GM21423 (cell line): Measurements from ENCODE around the gene STK39.

Source experiments
- ATAC-seq: cut with Tn5 transposase; IDR thresholded peaks from one replicate; pipeline ENCODE4 v1.9.1; 2021; ENCODE audit warnings: mild to moderate bottlenecking, moderate library complexity; ENCODE audit not compliant: unreplicated experiment

STK39 gene

GRCh38 chr2:168185583-168186274 lies 61.7 kb downstream of the STK39 start:
- ATAC-seq, result no peak

DNA sequence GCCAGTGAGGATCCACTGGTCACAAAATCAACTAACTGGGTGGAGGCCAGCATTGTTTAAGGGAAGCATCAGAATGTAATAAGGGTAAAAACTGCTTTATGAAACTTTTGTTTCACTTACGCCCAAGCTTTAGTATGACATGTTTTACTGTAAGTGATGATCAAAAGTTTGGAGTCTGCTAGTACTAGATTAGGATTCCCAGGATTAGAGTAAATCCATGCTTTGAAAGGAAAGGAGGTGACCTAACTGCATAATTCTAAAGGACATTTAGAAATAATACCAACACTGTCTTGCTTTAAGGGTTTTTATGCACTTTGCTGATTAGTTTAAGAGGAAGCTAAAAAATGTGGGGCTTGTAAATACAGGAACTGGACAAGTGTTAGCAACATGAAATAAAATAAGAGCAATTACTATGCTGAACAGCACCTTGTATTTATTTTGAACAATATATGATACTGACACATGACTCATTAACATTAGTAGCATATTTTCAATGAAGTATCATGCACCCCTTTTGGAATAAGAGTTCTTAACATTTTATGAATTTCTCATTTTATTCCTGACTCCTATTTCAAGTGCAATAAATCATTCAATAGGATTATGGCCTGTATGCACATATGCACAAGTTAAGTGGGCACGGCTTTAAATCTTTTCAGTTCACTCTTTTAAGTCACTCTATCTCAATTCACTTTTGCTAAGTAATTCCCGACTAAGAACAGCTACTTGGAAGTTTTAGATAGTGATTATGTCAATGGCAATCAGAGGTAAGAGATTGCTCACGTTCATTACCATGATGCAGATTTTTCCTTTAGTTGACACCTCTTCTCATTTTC lies 62.5 kb downstream of the STK39 start:
- ATAC-seq, result no peak

- no peak for ATAC-seq
Observed at GRCh38 chr2:168183308-168183997, 63.9 kb downstream of the STK39 start.

- ATAC-seq, result no peak
Observed at GRCh38 chr2:168182550-168183249, 64.7 kb downstream of the STK39 start.

- no peak for ATAC-seq
Observed at GRCh38 chr2:168181825-168182224, 65.6 kb downstream of the STK39 start.

DNA sequence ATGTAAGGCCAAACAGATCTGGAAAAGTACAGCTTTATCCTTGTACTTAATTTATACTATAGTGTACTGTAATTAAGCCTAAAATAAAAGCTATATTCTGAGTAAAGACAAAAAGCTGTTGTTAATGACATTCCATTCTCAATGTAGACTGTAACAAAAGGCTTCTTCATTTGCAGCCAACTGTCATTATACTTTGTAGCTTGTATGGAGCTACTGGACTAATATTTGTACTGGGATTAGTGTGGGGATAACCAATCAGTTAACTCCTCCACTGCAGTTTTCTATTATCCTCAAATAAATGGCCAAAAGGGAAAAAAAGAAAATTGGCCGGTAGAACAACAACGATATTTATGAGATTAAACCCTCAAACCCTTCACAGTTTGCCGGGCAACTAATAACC lies 66.5 kb downstream of the STK39 start:
- no peak for ATAC-seq

DNA sequence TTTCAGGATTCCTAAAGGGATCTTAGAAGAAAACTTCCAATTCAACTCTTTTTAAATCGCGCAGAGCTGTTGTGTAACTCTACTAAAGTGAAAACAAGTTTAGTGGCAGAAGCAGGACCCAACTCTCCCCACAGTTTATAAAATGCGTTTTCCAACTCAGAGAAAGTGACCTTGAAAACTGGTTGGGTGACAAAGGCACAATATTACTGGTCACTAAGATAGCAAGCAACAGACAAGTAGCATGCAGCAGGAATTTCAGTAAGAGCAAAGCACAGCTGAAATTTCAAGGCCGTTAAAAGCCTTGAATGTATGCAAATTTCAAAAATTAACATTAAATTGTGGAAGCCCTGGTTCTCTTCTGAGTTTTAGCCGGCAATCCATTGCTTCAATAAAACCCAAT lies 66.9 kb downstream of the STK39 start:
- no peak for ATAC-seq

DNA sequence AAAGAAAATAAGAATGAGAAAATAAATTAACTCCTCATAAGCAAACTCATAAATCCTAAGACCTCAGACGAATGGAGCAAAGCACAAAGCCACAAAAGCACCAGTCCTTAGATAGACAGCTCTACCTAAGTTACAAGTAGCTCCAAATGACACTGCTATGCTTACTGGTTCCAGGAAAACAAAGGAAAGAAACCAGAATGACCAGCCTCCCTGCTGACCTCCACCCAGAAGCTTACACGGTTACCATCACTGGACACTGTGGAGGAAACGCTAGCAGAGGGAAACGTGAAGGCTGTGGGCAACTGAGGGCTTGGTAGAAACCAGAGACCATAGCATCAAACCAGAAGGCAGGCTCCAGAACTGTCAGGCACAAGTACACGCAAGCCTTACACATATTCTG lies 67.8 kb downstream of the STK39 start:
- ATAC-seq, result no peak

GRCh38 chr2:168178520-168179324 lies 68.7 kb downstream of the STK39 start:
- ATAC-seq, result no peak

DNA sequence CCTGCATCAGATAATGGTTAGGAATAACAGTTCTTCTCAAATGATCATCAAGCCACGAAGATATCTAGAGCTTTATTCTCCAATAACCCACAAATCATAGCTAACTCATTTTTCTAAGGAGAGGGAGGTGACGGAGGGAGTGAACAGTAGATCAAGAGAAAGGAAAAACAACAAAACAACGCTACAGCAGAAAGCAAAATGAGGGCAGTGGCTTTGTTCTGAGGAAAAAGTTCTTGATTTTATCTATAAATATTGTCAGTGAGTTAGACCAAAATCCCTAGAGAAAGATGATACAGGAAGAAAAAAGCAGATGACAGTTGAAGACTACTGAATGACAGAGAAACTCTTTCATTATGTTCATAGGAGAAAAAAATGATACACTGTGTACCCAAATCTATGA lies 71.0 kb downstream of the STK39 start:
- no peak for ATAC-seq

DNA sequence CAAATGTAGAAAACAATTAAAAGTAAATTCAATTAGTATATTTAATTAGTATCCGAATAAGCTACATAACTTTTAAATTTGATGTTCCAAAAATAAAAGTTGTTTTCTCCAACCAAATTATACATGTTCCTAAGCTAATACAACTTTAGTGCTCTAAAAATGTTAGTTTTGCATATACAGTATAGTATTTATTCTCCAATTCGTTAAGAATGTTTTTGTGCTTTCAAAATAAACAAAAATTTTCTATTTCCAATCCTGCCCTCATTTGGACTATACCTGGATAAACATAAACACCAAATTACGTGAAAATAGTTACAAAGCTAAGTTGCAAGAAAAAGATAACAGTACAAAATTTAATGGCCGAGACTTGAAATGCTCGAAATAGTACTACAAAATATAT lies 71.9 kb downstream of the STK39 start:
- ATAC-seq, result no peak

GRCh38 chr2:168174756-168175155 lies 72.6 kb downstream of the STK39 start:
- ATAC-seq, result no peak

GRCh38 chr2:168172071-168172470 lies 75.3 kb downstream of the STK39 start:
- ATAC-seq, result no peak

DNA sequence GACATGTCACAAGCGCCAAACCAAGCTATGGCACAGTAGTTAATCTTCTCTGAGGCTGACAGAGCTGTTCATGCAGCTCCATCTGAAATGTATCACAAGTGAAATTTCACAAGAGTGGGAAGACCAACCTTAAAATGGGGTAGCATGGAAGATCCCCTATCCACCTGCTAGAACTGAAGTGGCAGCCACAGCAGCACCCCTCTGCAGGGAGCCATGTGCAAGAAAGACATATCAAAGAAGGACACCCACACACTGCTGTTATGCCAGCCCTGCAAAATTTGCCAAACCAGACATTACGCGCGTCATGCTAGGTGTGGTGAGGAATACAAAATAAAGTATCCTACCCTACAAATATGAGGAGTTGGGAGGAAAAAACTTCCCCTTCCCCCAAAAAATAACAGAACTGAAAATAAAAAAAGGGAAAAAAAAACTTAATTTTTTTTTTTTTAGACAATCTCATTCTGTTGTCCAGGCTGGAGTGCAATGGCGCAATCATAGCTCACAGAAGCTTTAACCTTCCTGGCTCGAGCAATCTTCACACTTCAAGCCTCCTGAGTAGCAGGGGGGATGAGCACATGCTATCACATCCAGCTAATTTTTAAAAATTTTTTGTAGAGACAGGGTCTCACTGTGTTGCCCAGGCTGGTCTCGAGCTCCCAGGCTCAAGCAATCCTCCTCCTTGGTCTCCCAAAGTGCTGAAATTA lies 76.2 kb downstream of the STK39 start:
- ATAC-seq, result no peak

DNA sequence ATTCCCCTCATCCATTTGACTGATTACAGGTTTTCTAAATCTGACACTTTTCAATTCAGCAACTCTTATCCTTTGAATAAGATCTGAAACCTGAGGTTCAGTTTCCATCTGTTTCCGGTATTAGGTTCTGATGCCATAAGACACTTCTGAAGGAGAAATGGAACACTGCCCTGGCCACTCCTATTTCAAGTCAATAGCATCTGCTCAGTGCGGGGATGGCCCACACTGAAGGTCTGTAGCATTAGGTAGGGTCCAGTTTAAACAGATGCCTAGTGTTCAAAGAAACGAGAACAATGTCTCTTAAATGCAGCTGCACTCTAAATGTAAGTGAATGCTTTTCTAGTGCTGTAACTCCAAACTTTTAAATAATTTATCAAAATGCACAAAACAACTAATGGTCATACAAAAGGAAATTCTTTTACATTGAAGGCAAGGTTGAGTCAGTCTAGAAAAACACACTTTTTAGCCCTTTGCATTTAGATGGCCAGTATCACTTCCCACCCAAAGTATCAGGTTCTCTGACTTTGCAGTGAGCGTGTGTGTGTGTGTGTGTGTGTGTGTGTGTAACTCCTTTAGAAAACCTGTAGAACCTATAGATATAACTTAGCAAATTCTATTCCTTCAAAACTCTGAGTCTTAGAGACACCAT lies 78.2 kb downstream of the STK39 start:
- no peak for ATAC-seq

DNA sequence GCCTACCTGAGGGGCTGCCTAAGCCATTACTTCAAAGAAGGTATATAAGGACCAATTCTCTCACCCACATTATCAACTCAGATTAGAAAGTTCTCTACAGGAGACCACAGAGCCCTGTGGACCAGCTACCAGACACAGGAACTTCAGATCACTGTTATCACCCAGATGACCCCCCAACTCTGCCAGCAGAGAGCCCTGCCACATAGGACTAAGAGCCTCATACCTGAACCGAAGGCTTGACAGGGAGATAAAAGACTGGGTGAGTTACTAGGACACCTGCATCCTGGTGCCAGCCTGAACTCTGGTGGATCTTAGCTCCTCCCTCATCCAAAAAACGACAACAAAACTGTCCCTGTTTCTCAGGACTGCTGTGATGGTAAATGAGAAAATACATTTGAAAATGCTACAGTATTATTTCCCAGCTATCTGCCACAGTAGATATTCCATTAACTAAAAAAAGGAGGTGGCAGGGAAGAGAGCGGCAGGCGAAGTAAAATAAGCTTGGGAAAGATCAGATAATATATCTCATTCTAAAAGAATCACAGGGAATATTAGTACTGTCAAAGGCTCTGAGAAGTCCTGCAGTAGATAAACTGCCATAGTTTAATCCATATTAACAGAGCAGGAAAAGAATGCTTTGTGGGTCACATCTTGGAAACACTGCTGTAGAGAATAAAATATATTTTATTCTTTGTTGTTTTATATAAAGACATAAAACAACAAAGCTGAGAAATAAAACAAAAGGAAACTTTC lies 79.7 kb downstream of the STK39 start:
- ATAC-seq, result no peak

DNA sequence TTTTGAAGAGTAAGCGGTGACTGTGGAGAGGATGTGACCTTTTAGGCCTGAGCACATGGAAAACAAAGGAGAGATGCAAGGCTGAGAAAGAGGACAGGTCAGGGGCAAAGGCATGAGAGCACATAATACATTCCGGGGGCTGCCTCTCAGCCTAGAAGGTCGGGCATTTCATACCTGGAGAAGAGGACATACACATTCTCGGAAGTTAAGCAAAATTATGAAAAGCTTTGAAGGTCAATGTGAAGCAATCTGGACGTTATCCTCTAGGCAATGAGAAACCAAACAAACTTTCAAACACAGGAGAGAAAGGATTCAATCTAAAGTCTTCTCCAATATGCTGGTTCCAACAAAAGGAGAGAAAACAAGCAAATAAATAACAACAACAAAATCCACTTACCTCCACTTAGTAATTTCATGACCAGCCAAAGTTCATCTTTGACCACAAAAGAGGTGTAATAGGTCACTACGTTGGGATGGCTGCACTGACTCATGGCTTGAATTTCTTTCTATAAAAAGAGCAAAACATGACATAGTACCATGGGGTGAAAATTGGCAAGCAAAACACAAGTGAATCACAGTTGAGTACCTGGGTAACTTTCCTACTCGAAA lies 80.4 kb downstream of the STK39 start:
- ATAC-seq, result no peak
